RWPE1 (cell line): ENCODE results near the gene HMCN2.

Source experiments
- CTCF ChIA-PET: fragments of 350-600 bp; sonication (Branson Sonifier 250); formaldehyde crosslinking; extraction: SDS; loops from one replicate; lab custom pipeline; 2021; lab: Yijun Ruan, JAX
- POLR2A ChIA-PET: fragments of 400-600 bp; formaldehyde crosslinking; extraction: SDS; loops from one replicate; lab custom pipeline; 2020; ENCODE audit warnings: antibody characterized with exemption; ENCODE audit not compliant: low non-redundant PET; lab: Yijun Ruan, JAX
- DNase-seq: peaks from one replicate; pipeline ENCODE4 v3.0.0; 2012; ENCODE audit warnings: low spot score
- H3K27ac ChIP-seq: fragments of 450-650 bp; 2 replicates; pipeline ENCODE4 v1.5.1; 2017
- CTCF ChIP-seq: fragments of 450-650 bp; conservative IDR thresholded peaks from 2 replicates; pipeline ENCODE4 v1.5.1; 2017; ENCODE audit warnings: low read depth, mild to moderate bottlenecking

The HMCN2 gene

GRCh38 chr9:130378875-130379648 is 113.5 kb downstream of the HMCN2 start:
- ChIA-PET POLR2A (interaction anchor here (0.7 kb wide), 1 partner anchor 558 kb away, joined by 3 read pairs; no protein-coding TSS in a partner anchor), CTCF (no interaction called here)
- no peak overlapping the region for H3K27ac ChIP-seq
- no peak for TF ChIP-seq CTCF
- no peak for DNase-seq

GRCh38 chr9:130379649-130379970 is 114.0 kb downstream of the HMCN2 start:
- TF ChIP-seq CTCF, result no peak

GRCh38 chr9:130380920-130381469 is 115.4 kb downstream of the HMCN2 start:
- no peak for TF ChIP-seq CTCF
- no peak overlapping the region for H3K27ac ChIP-seq
- ChIA-PET POLR2A (no interaction called here), CTCF (no interaction called here)
- no peak for DNase-seq

More at GRCh38 chr9:130379649-130379970, 114.0 kb downstream of the HMCN2 start:
- no peak for DNase-seq
- ChIA-PET CTCF (no interaction called here), POLR2A (interaction anchor here (0.7 kb wide), 1 partner anchor 558 kb away, joined by 3 read pairs; no protein-coding TSS in a partner anchor)
- no peak overlapping the region for H3K27ac ChIP-seq

GRCh38 chr9:130381660-130382059 is 116.1 kb downstream of the HMCN2 start:
- POLR2A ChIA-PET, result interaction anchor here (0.7 kb wide), 1 partner anchor 15 kb away, joined by 5 read pairs; no protein-coding TSS in a partner anchor
- H3K27ac ChIP-seq, result no peak overlapping the region
- TF ChIP-seq CTCF, result no peak
- no peak for DNase-seq
- CTCF ChIA-PET, result interaction anchor here (0.7 kb wide), 1 partner anchor 130 kb away, joined by 3 read pairs; no protein-coding TSS in a partner anchor

- no peak for DNase-seq
- TF ChIP-seq CTCF, result no peak
- ChIA-PET CTCF (interaction anchor here (0.7 kb wide), 1 partner anchor 130 kb away, joined by 3 read pairs; no protein-coding TSS in a partner anchor), POLR2A (interaction anchor here (0.6 to 0.7 kb wide), 2 partner anchors 12 to 15 kb away, joined by 3 to 5 read pairs; no protein-coding TSS in a partner anchor)
- H3K27ac ChIP-seq, result no peak overlapping the region
These were observed 116.5 kb downstream of the HMCN2 start for GRCh38 chr9:130382096-130382495.

- CTCF ChIA-PET, result interaction anchor here (0.6 to 0.7 kb wide), 3 partner anchors 69 to 872 kb away, joined by 3 to 6 read pairs (median 4); no protein-coding TSS in a partner anchor
- POLR2A ChIA-PET, result interaction anchor here (0.6 kb wide), 1 partner anchor 13 kb away, joined by 3 read pairs; no protein-coding TSS in a partner anchor
- DNase-seq, result no peak
- H3K27ac ChIP-seq, result no peak overlapping the region
- TF ChIP-seq CTCF, result no peak
These were observed 117.2 kb downstream of the HMCN2 start for GRCh38 chr9:130382636-130383349.
